Esophagus squamous epithelium (tissue), 5 donors: ENCODE measurements around the gene SPN. TPM values are rescaled to one million over a fixed set of nuclear protein-coding genes. Genes with fewer than 3 reads are reported as not detected.
"Not testable (repeated sequence)": the region's sequence is repeated elsewhere in the genome, so short reads cannot be mapped to it uniquely, and the experiment has no call there.

ENCODE experiments used
- DNase-seq: peaks from one replicate; lab custom pipeline; 2025; lab: John Stamatoyannopoulos, UW
- H3K27ac ChIP-seq, 4 donors: fragments of 200-600 bp; sonication (generic); one replicate each; pipeline ENCODE4 v1.5.1; 2016 to 2019; ENCODE audit warnings: mild to moderate bottlenecking in 1 of 4
- H3K27me3 ChIP-seq, 4 donors: fragments of 200-600 bp; sonication (generic); 1 replicate in 3 of 4; 2 replicates in 1 of 4; pipeline versions ENCODE4 v1.5.1 to v1.6.0; 2017 to 2021; ENCODE audit warnings: antibody characterized with exemption in 1 of 4
- H3K36me3 ChIP-seq, 3 donors: fragments of 200-600 bp; sonication (generic); one replicate each; pipeline ENCODE4 v1.5.1; 2016 to 2019
- H3K4me1 ChIP-seq, 3 donors: fragments of 200-600 bp; sonication (generic); one replicate each; pipeline ENCODE4 v1.5.1; 2017 to 2019
- H3K4me3 ChIP-seq, 4 donors: fragments of 200-600 bp; sonication (generic); 1 replicate in 3 of 4; 2 replicates in 1 of 4; pipeline ENCODE4 v1.5.1; 2016 to 2019; ENCODE audit warnings: mild to moderate bottlenecking in 2 of 4, moderate library complexity in 1 of 4
- H3K9me3 ChIP-seq, 3 donors: fragments of 200-600 bp; sonication (generic); one replicate each; pipeline ENCODE4 v1.5.1; 2016 to 2019
- CTCF ChIP-seq, 6 experiments: fragments of 450-650 bp in 4 of 6; fragments of 200-600 bp in 2 of 6; sonication (generic) in 2 of 6; IDR thresholded peaks; one replicate each; pipeline ENCODE4 v1.5.1; 2016 to 2019; ENCODE audit warnings: antibody characterized with exemption in 6 of 6, mild to moderate bottlenecking in 4 of 6, moderate library complexity in 4 of 6
- POLR2A ChIP-seq, 4 donors: fragments of 450-650 bp; IDR thresholded peaks; one replicate each; pipeline ENCODE4 v1.6.1; 2017; ENCODE audit warnings: antibody characterized with exemption in 4 of 4, mild to moderate bottlenecking in 4 of 4, moderate library complexity in 3 of 4
- WGBS, 2 donors: methylation state at CpG; one replicate each; pipeline ENCODE4 v1.1.5; 2018; 5-methylcytosine and 5-hydroxymethylcytosine counted together
- intact Hi-C: fragments of 100-400 bp; cut with DNase I; formaldehyde crosslinking; loops from one replicate; pipeline ENCODE4 v1.15.0; 2022
- total RNA-seq, 4 donors: library from RNA; depleted of rRNA; stranded (reverse); fragments of >200 nt; gene quantifications; one replicate each; pipeline ENCODE4 v1.1.0, GENCODE V29; 2016
- donor health status: DM: yes; HTN: yes; CAD: no.

The SPN gene
- 1 to 10 TPM; 1.3 to 4.2 (median 2.8) TPM for total RNA-seq

- Histone ChIP-seq H3K27ac (peak within 1 kb of the TSS; percentile 19 to 63 (median 46)), H3K36me3 (no peaks in the 10 kb centered on the region), H3K4me3 (peak within 1 kb of the TSS; percentile 13 to 53 (median 36)), H3K4me1 (peaks cover 0 to 14% (median 0%) of the 10 kb centered on the region in 3 donors), H3K27me3 (peaks cover 0 to 4% (median 0%) of the 10 kb centered on the region in 4 donors), H3K9me3 (no peaks in the 10 kb centered on the region)
- WGBS, 2 donors: 64 to 85% methylated on average over 4 to 10 of the region's 18 CpGs
- DNase-seq: no peak
- TF ChIP-seq CTCF (IDR thresholded peaks at IDR 0.05): no peak
- TF ChIP-seq POLR2A (IDR thresholded peaks at IDR 0.05): no peak
- intact Hi-C loops: no loop called here
Measured at GRCh38 chr16:29663016-29663806, at the start of gene SPN. Gene SPN (plus strand): TSS chr16:29663247. CDS start chr16:29663729, 482 bp downstream.

GRCh38 chr16:29613307-29614057, 49.6 kb upstream of the SPN start:
- peak overlapping the region; percentile 43 to 82 (median 65) for H3K4me3 ChIP-seq
- H3K27me3 ChIP-seq, H3K36me3 ChIP-seq, intact Hi-C loops, DNase-seq, H3K9me3 ChIP-seq: not testable (repeated sequence)
- peak in 2 of 4 donors; percentile 83 to 89 for TF ChIP-seq POLR2A (IDR thresholded peaks at IDR 0.05)
- peak in 1 of 6 experiments; percentile 9 for TF ChIP-seq CTCF (IDR thresholded peaks at IDR 0.05)
- H3K27ac ChIP-seq: peak overlapping the region; percentile 68 to 87 (median 78)
- 0% methylated on average over 13 of the region's 100 CpGs; no CpG with 5 or more reads in 1 of the 2 donors for WGBS, 2 donors
- H3K4me1 ChIP-seq: peaks cover 0 to 45% (median 3%) of the 10 kb centered on the region in 3 donors

- DNase-seq, intact Hi-C loops, H3K9me3 ChIP-seq, H3K27ac ChIP-seq, H3K36me3 ChIP-seq, H3K4me3 ChIP-seq, H3K27me3 ChIP-seq: not testable (repeated sequence)
- 54 to 90% methylated on average over 2 to 3 of the region's 22 CpGs for WGBS, 2 donors
- peaks cover 0 to 34% (median 3%) of the 10 kb centered on the region in 3 donors for H3K4me1 ChIP-seq
Measured at GRCh38 chr16:29614691-29615314, 48.2 kb upstream of the SPN start.

- peaks cover 0 to 27% (median 3%) of the 10 kb centered on the region in 3 donors for H3K4me1 ChIP-seq
- intact Hi-C loops, H3K27ac ChIP-seq, H3K9me3 ChIP-seq, H3K36me3 ChIP-seq, H3K4me3 ChIP-seq, H3K27me3 ChIP-seq, DNase-seq: not testable (repeated sequence)
- WGBS, 2 donors: 62% methylated on average over 3 of the region's 6 CpGs; no CpG with 5 or more reads in 1 of the 2 donors
Measured at GRCh38 chr16:29616127-29616526, 46.9 kb upstream of the SPN start.

- H3K27me3 ChIP-seq, H3K9me3 ChIP-seq, DNase-seq, intact Hi-C loops, H3K4me3 ChIP-seq, H3K27ac ChIP-seq, H3K4me1 ChIP-seq, H3K36me3 ChIP-seq: not testable (repeated sequence)
- 76 to 78% methylated on average over 5 of the region's 6 CpGs for WGBS, 2 donors
Measured at GRCh38 chr16:29620591-29620990, 42.5 kb upstream of the SPN start.

GRCh38 chr16:29622738-29623137, 40.3 kb upstream of the SPN start:
- H3K27me3 ChIP-seq, H3K36me3 ChIP-seq, H3K4me1 ChIP-seq, DNase-seq, intact Hi-C loops, H3K4me3 ChIP-seq, H3K9me3 ChIP-seq, H3K27ac ChIP-seq: not testable (repeated sequence)
- 84 to 89% methylated on average over 4 to 5 of the region's 18 CpGs for WGBS, 2 donors

GRCh38 chr16:29623253-29623652, 39.8 kb upstream of the SPN start:
- H3K9me3 ChIP-seq, DNase-seq, H3K36me3 ChIP-seq, H3K27ac ChIP-seq, H3K4me1 ChIP-seq, intact Hi-C loops, H3K4me3 ChIP-seq, H3K27me3 ChIP-seq: not testable (repeated sequence)
- 88 to 94% methylated on average over 5 of the region's 5 CpGs for WGBS, 2 donors

GRCh38 chr16:29625114-29625513, 37.9 kb upstream of the SPN start:
- H3K36me3 ChIP-seq, H3K27ac ChIP-seq, H3K4me3 ChIP-seq, H3K4me1 ChIP-seq, H3K27me3 ChIP-seq, DNase-seq, intact Hi-C loops, H3K9me3 ChIP-seq: not testable (repeated sequence)
- no CpG with 5 or more reads among the region's 4 CpGs for WGBS, 2 donors

- H3K36me3 ChIP-seq, H3K9me3 ChIP-seq, intact Hi-C loops, DNase-seq, H3K4me3 ChIP-seq, H3K4me1 ChIP-seq, H3K27me3 ChIP-seq, H3K27ac ChIP-seq: not testable (repeated sequence)
- 71 to 74% methylated on average over 12 to 14 of the region's 16 CpGs for WGBS, 2 donors
Measured at GRCh38 chr16:29626778-29627331, 36.2 kb upstream of the SPN start.

- no CpG with 5 or more reads among the region's 7 CpGs for whole genome bisulfite sequencing, 2 donors
- H3K36me3 ChIP-seq, H3K4me3 ChIP-seq, DNase-seq, intact Hi-C loops, H3K9me3 ChIP-seq, H3K4me1 ChIP-seq, H3K27me3 ChIP-seq, H3K27ac ChIP-seq: not testable (repeated sequence)
Measured at GRCh38 chr16:29627661-29628075, 35.4 kb upstream of the SPN start.
